HG02798 (cell line): ENCODE data around the gene LRTM2.
A peak's percentile ranks its signal among the peaks of the same experiment; 100 is the strongest.

Experiments used
- ATAC-seq: cut with Tn5 transposase; IDR thresholded peaks from one replicate; pipeline ENCODE4 v1.9.1; 2021; ENCODE audit warnings: mild to moderate bottlenecking; ENCODE audit not compliant: unreplicated experiment, poor library complexity

LRTM2 gene

DNA sequence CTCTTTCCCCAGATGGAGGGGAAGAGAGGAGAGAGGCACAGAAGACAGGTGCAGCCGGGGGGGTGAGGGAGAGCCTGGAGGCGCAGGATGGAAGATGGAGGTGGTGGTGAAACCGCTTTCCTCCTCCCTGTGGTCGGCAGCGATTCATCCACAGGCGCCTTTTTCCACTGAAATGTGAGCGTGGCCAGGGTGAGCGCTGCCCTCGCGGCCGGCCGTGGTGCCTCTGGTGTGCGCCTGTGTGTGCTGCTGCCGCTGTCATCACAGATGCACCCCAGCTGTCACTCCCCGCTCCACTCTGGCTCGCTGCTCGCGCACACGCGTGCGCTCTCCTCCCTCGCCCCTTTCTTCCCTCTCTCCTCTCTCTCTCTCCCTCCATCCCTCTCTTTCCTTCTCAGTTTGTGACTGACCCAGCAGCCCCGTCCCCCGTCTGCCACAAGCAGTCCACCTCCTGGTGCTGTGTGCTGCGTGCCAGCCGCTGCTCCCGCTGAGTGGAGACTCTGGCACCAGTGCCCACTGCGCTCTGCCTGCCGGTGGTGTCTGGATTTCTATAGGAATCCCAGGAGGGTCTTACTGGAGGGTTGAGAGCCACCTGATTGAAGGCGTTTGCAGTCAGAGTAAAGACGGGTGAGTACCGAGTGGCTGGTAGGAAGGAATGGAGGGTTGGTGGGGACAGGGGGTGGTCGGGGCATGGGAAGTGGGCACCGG lies at the start of gene LRTM2:
TSS of gene LRTM2 (plus strand) at position 375 of the 705 bp plus-strand sequence. CDS start 7,584 bp downstream, outside the sequence.
- no peak for ATAC-seq

DNA sequence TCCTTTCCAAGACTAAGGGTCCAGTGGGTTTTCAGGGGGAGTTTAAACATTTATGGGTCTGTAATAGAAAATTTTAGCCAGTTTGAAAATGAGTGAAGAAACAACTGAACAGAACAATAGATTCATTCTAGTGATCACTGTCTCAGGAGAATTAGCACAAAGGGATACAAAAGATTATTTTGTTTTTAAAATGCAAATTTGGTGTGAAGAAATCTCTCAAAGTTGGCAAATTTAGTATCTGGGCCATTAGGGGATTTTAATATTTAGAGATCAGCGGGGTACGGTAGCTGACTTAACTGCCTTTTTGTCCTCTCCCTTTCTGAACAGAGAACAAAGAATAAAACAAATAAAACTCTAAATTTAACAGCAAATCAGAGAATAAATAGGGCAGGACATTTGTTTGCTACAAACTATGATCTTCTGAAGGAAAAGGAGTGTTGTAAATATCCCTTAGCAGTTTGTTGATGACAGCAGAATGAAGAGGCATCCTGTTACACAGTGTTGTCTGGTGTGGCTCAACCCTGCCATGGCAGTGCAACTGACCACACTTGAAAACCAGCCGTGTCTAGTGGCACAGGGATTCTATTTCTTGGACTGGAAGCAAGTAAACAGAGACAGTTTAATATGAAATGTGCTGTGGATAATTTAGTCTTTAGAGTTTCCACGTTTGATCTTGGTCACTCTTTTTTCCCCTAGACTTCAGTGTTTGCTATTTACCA lies 46.3 kb upstream of the LRTM2 start:
- ATAC-seq = no peak

- no peak for ATAC-seq
Observed at GRCh38 chr12:1776170-1776921, 44.0 kb upstream of the LRTM2 start.

- ATAC-seq = no peak
Observed at GRCh38 chr12:1777798-1778197, 42.6 kb upstream of the LRTM2 start.

DNA sequence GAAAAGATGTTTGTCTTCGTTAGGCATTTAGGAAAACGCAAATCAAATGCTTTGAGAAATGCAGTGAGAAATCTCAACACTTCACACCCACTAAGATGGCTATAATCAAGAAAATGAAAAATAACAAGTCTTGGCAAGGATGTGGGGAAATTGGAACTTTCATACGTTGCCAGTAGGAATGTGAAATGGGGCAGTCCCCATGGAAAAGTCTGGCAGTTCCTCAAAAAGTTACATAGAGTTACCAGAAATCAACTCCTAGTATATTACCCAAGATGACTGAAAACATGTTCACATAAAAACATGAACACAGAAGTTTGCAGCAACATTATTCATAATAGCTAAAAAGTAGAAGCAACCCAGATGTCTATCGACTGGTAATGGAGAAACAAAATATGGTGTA lies 41.5 kb upstream of the LRTM2 start:
- ATAC-seq = no peak

DNA sequence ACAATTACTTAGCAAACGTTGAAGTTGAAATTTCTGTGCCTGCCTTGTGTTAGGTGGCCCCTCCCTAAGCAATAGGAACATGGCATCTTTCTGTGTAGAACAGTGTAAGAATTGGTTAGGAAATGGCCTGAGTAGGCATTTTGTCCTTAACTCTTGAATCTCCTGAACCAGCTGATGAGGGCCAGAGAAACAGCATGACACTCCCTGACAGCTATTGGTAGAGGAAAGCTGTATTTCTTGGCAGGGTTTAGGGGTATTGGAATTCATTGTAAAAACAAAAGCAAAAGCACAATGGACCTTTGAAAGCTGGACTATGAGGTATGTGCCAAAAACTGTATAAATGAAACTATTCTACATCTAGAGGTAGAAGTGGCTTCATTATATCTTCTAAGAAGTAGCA lies 40.6 kb upstream of the LRTM2 start:
- no peak for ATAC-seq

DNA sequence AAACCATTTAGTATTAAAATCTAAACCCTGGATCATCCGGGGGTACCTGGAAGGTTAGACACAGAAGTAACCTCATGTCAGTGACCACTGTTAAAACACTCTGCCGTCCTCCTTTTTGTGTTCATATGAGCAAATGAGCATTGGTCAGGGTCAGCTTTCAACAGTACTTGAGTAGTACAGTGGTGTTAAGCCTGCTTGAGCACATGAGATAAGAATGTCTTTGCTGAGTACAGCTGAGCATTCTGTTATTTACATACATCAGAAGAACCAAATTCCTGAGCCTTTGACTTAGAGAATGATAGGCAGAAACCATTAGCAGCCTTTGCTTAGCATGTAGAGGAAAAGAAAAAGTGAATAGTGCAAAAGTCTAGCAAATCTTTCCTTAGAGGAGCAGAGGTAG lies 38.6 kb upstream of the LRTM2 start:
- no peak for ATAC-seq

- ATAC-seq = no peak
Observed at GRCh38 chr12:1782215-1782614, 38.1 kb upstream of the LRTM2 start.

- no peak for ATAC-seq
Observed at GRCh38 chr12:1787714-1788113, 32.7 kb upstream of the LRTM2 start.

DNA sequence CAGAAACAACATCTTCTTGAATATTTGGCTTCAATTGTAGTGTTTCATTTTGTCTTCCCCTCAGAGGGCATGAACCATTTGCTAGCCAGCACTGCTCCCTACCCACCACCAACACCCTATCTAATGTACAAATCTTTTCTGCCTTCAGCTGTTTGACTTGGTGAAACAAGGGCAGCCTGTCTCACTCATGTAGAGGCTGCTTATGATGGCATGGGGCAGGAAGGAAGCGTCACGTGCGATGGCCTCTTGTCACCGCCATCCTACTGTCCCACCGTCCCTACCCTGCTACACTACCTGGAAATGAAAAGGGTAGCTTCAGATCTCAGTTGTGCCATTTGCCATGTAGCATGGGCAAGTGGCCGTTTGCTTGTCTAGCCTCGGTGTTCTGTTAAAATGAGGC lies 29.9 kb upstream of the LRTM2 start:
- no peak for ATAC-seq

GRCh38 chr12:1791104-1791841 lies 29.1 kb upstream of the LRTM2 start:
- ATAC-seq = no peak

- no peak for ATAC-seq
Observed at GRCh38 chr12:1792406-1792805, 28.0 kb upstream of the LRTM2 start.

- ATAC-seq = no peak
Observed at GRCh38 chr12:1793426-1794210, 26.7 kb upstream of the LRTM2 start.

DNA sequence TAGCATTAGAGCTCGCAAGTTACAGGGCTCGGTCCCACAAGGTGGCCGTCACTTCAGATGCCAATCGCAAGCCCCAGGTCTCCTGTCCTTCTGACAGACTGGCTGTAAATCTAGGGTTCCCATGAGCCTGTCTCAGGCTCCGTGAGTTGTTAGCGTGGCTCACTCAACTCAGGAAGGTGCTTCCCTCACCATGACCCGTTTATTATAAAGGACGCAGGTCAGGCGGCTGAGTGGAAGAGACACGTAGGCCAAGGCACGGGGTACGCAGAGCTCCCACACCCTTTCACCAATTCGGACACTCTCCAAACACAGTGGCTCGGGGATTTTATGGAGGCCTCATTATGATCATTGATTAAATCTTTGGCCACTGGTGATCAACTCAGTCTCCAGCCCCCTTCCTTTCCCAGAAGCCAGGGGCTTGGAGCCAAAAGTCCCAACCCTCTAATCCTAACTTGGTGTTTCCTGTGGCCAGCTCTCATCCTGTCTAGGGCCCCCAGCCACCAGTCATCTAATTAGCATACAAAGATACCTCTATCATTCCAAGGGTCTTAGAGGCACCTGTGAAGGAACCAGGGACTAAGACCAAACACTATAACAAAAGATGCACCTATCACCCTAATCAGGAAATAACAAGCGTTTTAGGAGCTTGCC lies 25.8 kb upstream of the LRTM2 start:
- no peak for ATAC-seq

GRCh38 chr12:1795221-1795784 lies 25.1 kb upstream of the LRTM2 start:
- ATAC-seq = no peak

DNA sequence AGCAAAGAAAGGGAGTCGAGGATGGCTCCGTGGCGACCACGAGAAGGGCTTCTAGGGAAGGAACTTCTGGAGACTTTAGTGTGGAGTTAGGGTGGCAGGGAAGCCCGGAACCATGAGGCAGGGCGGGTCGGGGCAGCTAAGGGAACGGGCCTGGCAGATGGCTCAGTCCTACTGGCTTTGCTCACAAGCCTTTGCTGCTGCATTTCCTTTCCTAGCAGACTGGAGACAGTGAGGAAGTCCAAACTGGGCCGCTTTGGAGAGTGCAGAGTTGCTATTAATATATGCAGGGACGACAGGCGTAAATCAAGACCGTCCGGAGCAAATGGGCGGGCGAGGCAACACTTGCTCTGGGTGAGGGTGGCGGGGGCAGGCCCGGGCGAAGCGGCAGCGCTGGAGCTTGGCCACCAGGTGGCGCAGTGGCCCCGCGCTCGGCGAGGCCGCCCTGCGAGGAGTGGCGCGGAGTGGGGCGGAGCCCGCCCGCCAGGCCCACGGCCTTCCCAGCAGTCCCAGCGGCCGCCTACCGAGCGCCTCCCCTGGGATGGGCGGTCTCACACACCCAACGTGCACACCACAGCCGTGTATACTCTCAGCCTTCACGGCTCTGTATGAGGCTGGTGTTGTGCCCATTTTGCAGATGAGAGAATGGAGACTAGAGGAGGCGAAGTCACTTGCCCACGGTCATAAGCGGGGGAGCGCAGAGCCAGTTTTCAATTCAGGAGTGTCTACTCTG lies 24.4 kb upstream of the LRTM2 start:
- ATAC-seq = peak; percentile 94

DNA sequence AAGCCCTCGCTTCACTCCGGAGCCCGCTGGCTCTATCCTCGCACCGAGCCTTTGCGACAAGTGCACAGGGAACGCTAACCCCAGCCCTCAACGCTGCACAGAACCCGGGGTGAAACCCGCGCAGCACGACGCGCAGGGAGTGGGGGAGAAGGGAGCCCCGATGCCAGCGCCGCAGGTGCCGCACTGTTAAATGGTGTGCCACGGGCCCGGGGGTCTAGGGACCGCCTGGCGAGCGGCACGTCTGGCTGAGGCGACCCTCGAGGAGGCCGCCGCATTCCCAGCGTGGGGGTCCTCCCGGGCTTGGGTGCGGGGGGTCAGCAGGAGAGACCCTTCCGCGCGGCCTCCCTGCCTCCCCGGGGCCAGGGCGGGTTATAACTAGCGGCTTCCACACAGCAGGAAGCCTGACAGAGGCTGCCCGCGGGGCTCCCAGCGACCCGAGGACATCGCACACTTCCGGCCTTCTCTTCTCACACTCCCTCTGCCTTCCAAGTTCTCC lies 23.8 kb upstream of the LRTM2 start:
- peak; percentile 16 for ATAC-seq
